K562 (cell line): Measurements from ENCODE around the gene DCAF12. TPM values are rescaled to one million over a fixed set of nuclear protein-coding genes. Genes with fewer than 3 reads are reported as not detected.

Experiments used
- ATAC-seq: fragments of 200-7000 bp; cut with Tn5 transposase; 3 replicates; pipeline ENCODE4 v1.9.1; 2020; ENCODE audit warnings: moderate library complexity
- BruUV-seq: library from RNA; stranded (reverse); fragments of 400-500 nt; replicated peaks from 2 replicates; lab custom pipeline; 2021; lab: Mats Ljungman, UMichigan
- CTCF ChIA-PET: fragments of 300-600 bp; formaldehyde crosslinking; extraction: SDS; loops from one replicate; lab custom pipeline; 2021; ENCODE audit warnings: low intra/inter-chr PET ratio; lab: Yijun Ruan, JAX
- POLR2A ChIA-PET: fragments of 300-600, 350-650 bp; sonication (Branson Sonifier 250); formaldehyde crosslinking; extraction: SDS; loops from one replicate; lab custom pipeline; 2021; ENCODE audit warnings: antibody characterized with exemption, inconsistent platforms; lab: Yijun Ruan, JAX
- DNase-seq, 4 experiments: peaks; one replicate each; pipeline versions ENCODE4 v3.0.0 to v3.0.0-alpha.2; 2011 to 2018; ENCODE audit warnings: low spot score in 3 of 4, mixed read lengths in 3 of 4; ENCODE audit errors: extremely low read depth in 1 of 4
- FAIRE-seq: peaks from 2 replicates; lab custom pipeline; 2011; peaks lifted over from hg19 to GRCh38; lab: Jason Lieb, UNC
- H2AFZ ChIP-seq: 2 replicates; pipeline ENCODE4 v1.6.0; 2011; ENCODE audit warnings: low read depth, low read length, control low read depth, inconsistent platforms
- H3K27ac ChIP-seq: fragments of 200-600 bp; 3 replicates; pipeline ENCODE4 v1.8.0; 2011; ENCODE audit warnings: low read depth, mild to moderate bottlenecking, control low read depth, inconsistent platforms, low read length, moderate library complexity, mixed read lengths; ENCODE audit errors: extremely low read depth
- H3K27me3 ChIP-seq, 2 experiments: fragments of 300-600 bp in 1 of 2; 2 replicates in 1 of 2; 3 replicates in 1 of 2; pipeline versions ENCODE4 v1.6.0 to v1.8.0; 2011; ENCODE audit warnings: inconsistent platforms in 2 of 2, low read length in 2 of 2, mild to moderate bottlenecking in 1 of 2, mixed read lengths in 1 of 2, moderate library complexity in 1 of 2; ENCODE audit not compliant: control insufficient read depth in 2 of 2, insufficient read depth in 2 of 2
- H3K36me3 ChIP-seq: fragments of 300-600 bp; 3 replicates; pipeline ENCODE4 v1.8.0; 2011; ENCODE audit warnings: mild to moderate bottlenecking, low read length, inconsistent platforms; ENCODE audit not compliant: control insufficient read depth, insufficient read depth
- H3K4me1 ChIP-seq, 2 experiments: fragments of 200-600 bp in 1 of 2; replicated peaks in 1 of 2; 2 replicates in 1 of 2; 3 replicates in 1 of 2; pipeline versions ENCODE4 v1.5.1 to v1.8.0; 2011; ENCODE audit warnings: inconsistent platforms in 2 of 2, low read length in 2 of 2, mild to moderate bottlenecking in 1 of 2, mixed read lengths in 1 of 2, moderate library complexity in 1 of 2; ENCODE audit not compliant: control insufficient read depth in 2 of 2, insufficient read depth in 2 of 2
- H3K4me2 ChIP-seq: 2 replicates; pipeline ENCODE4 v1.6.1; 2011; ENCODE audit warnings: low read length, control low read depth, inconsistent platforms, mixed read lengths; ENCODE audit not compliant: insufficient read depth
- H3K4me3 ChIP-seq: fragments of 200-600 bp; sonication (generic), shearing (Covaris generic); 2 replicates; pipeline ENCODE4 v1.5.1; 2016; ENCODE audit warnings: control low read depth, inconsistent platforms
- H3K79me2 ChIP-seq: fragments of 200-600 bp; 3 replicates; pipeline ENCODE4 v1.8.0; 2011; ENCODE audit warnings: low read length, inconsistent platforms; ENCODE audit not compliant: control insufficient read depth, insufficient read depth
- H3K9ac ChIP-seq, 2 experiments: 2 replicates each; pipeline versions ENCODE4 v1.6.0 to v1.6.1; 2011; ENCODE audit warnings: low read depth in 2 of 2, low read length in 2 of 2, control low read depth in 1 of 2, inconsistent platforms in 1 of 2, mild to moderate bottlenecking in 1 of 2, mixed read lengths in 1 of 2; ENCODE audit not compliant: insufficient read depth in 1 of 2
- H3K9me1 ChIP-seq: one replicate; pipeline ENCODE4 v1.6.0; 2011; ENCODE audit warnings: inconsistent platforms, mild to moderate bottlenecking, low read length, moderate library complexity; ENCODE audit not compliant: control insufficient read depth, insufficient read depth
- H3K9me3 ChIP-seq: replicated peaks from 2 replicates; pipeline ENCODE4 v1.5.1; 2011; ENCODE audit warnings: low read depth, low read length, inconsistent platforms; ENCODE audit not compliant: control insufficient read depth, insufficient read depth
- H4K20me1 ChIP-seq: replicated peaks from 2 replicates; pipeline ENCODE4 v1.6.1; 2011; ENCODE audit warnings: low read length, inconsistent platforms, mixed read lengths; ENCODE audit not compliant: control insufficient read depth, insufficient read depth
- CEBPB ChIP-seq: fragments of 450-650 bp; IDR thresholded peaks from 2 replicates; pipeline ENCODE4 v1.6.1; 2016; ENCODE audit warnings: missing genetic modification characterization, missing compliant biosample characterization
- GATAD2B ChIP-seq: fragments of 450-650 bp; IDR thresholded peaks from 2 replicates; pipeline ENCODE4 v1.6.1; 2017; ENCODE audit warnings: mild to moderate bottlenecking, borderline replicate concordance
- KLF10 ChIP-seq: fragments of 250-450 bp; sonication (Bioruptor Pico); IDR thresholded peaks from 2 replicates; pipeline ENCODE4 v1.6.1; 2021; ENCODE audit warnings: matching md5 sums
- RBM25 ChIP-seq: fragments of 200-400 bp; formaldehyde crosslinking; IDR thresholded peaks from 2 replicates; pipeline ENCODE4 v1.6.1; 2018; ENCODE audit warnings: low read length, low read depth, moderate library complexity; ENCODE audit not compliant: severe bottlenecking
- ZNF121 ChIP-seq: sonication (generic); formaldehyde crosslinking; conservative IDR thresholded peaks from 2 replicates; pipeline ENCODE4 v1.8.0; 2022; ENCODE audit warnings: missing genetic modification reagents
- WGBS: fragments of 100-300 bp; shearing (Covaris generic); methylation state at CpG from one replicate; pipeline ENCODE4 v1.1.6; 2016; ENCODE audit warnings: low coverage, mixed read lengths; ENCODE audit not compliant: insufficient coverage; ENCODE audit errors: missing lambda C conversion rate; 5-methylcytosine and 5-hydroxymethylcytosine counted together
- in situ Hi-C: fragments of 300-500 bp; cut with MboI; formaldehyde crosslinking; loops from 4 replicates; pipeline ENCODE4 v1.15.0; 2018; ENCODE audit warnings: inconsistent platforms, mixed read lengths
- intact Hi-C: fragments of 100-400 bp; cut with micrococcal nuclease; formaldehyde crosslinking; loops from 2 replicates; pipeline ENCODE4 v1.14.2; 2022
- polyA plus RNA-seq, 8 experiments: library from polyadenylated mRNA; depleted of rRNA in 4 of 8; stranded (reverse) in 5 of 8; unstranded in 3 of 8; fragments of >200 nt; fragmentation: Nextera tagmentation in 2 of 8; fragmentation: Illumina TruSeq in 1 of 8; extraction: Ambion mirVana in 2 of 8; extraction: Trizol in 1 of 8; gene quantifications; 2 replicates each; pipeline versions ENCODE4 v1.2.1 to v1.2.3, GENCODE V29; 2011 to 2014; ENCODE audit warnings: inconsistent platforms in 1 of 8, missing spikeins in 1 of 8
- total RNA-seq, 7 experiments: library from RNA; depleted of rRNA in 6 of 7; stranded (reverse); fragments of >200 nt in 6 of 7; fragmentation: Illumina TruSeq in 2 of 7; extraction: Trizol in 2 of 7; gene quantifications; 2 replicates each; pipeline versions ENCODE4 v1.2.1 to v1.2.3, GENCODE V29; 2011 to 2021; ENCODE audit warnings: low replicate concordance in 1 of 7

DCAF12 gene
- total and polyA plus RNA-seq, 9 of the 15 experiments (the other 6 are each of a cell fraction or from before 2014, with no cell fraction given) = 10.9 to 59.6 (median 30.8) TPM

DNA sequence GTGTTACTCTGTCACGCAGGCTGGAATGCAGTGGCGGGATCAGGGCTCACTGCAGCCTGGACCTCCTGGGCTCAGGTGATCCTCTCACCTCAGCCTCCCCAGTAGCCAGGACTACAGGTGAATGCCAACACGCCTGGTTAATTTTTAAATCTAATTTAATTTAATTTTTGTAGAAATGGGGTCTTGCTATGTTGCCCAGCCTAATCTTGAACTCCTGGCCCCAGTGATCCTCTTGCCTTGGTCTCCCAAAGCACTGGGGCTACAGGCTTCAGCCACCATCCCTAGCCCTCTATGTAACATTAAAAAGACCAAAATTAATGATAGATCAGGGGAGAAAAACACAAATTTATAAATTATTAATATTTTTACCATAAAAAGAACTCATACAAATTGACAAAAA, 66.5 kb downstream of the DCAF12 start:
- ChIA-PET POLR2A (interaction anchor here (2.7 kb wide), 1 partner anchor 12 kb away, joined by 12 read pairs; the partner anchor contains the start of gene UBAP2), CTCF (no interaction called here)
- intact Hi-C loops (no loop called here), in situ Hi-C loops (no loop called here)
- Histone ChIP-seq H3K36me3 (no peaks in the 10 kb centered on the region), H3K27me3 (no peaks in the 10 kb centered on the region), H3K4me2 (no peak overlapping the region), H4K20me1 (no peaks in the 10 kb centered on the region), H3K4me1 (no peaks in the 10 kb centered on the region; a peak in 2 of 5 replicates), H3K9me1 (no peaks in the 10 kb centered on the region), H3K4me3 (no peak overlapping the region), H3K27ac (no peak overlapping the region), H3K9me3 (no peaks in the 10 kb centered on the region), H3K79me2 (no peaks in the 10 kb centered on the region), H2AFZ (no peak overlapping the region), H3K9ac (no peak overlapping the region)
- FAIRE-seq (no peak), ATAC-seq (no peak), DNase-seq (no peak)
- no TSS peak for BruUV-seq
- 30% methylated on average over 3 of the region's 3 CpGs for WGBS
- TF ChIP-seq ZNF121 (CRISPR knock-in tag) = peak; percentile 83
- no peak for TF ChIP-seq GATAD2B
- TF ChIP-seq RBM25 = peak; percentile 59

DNA sequence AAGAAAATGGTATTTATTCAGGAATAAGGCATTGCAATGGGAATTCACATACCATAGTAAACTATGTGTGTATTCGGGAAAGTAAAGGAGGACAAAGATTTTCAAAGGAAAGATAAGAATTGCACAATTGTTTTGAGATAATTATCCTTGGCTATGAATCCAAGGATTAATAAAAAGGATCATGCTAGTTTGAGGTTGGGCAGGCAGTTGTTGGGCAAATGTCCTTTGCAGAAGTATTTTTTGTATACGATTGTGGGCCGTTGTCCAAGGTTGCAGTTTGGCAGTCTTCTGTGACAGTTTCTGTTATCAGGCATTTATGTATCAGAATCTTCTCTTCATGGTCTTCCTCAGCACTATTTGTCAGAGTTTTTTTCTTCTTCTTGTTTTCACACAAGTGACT, 67.2 kb downstream of the DCAF12 start:
- no peak overlapping the region for H2AFZ ChIP-seq
- no peaks in the 10 kb centered on the region for H3K79me2 ChIP-seq
- no peak for DNase-seq
- POLR2A ChIA-PET = interaction anchor here (2.7 kb wide), 1 partner anchor 11 kb away, joined by 12 read pairs; the partner anchor contains the start of gene UBAP2
- WGBS = 7% methylated on average over 3 of the region's 3 CpGs
- CTCF ChIA-PET = no interaction called here
- H3K27me3 ChIP-seq = no peaks in the 10 kb centered on the region
- H3K4me2 ChIP-seq = no peak overlapping the region
- no peaks in the 10 kb centered on the region for H3K9me3 ChIP-seq
- no peak overlapping the region for H3K27ac ChIP-seq
- H3K4me3 ChIP-seq = no peak overlapping the region
- H3K9me1 ChIP-seq = no peaks in the 10 kb centered on the region
- no peaks in the 10 kb centered on the region; a peak in 2 of 5 replicates for H3K4me1 ChIP-seq
- H4K20me1 ChIP-seq = no peaks in the 10 kb centered on the region
- BruUV-seq = no TSS peak
- no peak overlapping the region for H3K9ac ChIP-seq
- intact Hi-C loops = no loop called here
- no peak for ATAC-seq
- FAIRE-seq = no peak
- H3K36me3 ChIP-seq = no peaks in the 10 kb centered on the region
- TF ChIP-seq CEBPB (tag) (peak; percentile 17; the same call in 1 of the 2 replicates), KLF10 (CRISPR knock-in tag) (no peak)
- TF ChIP-seq, all 486 proteins: peak for 1
- in situ Hi-C loops = no loop called here
